ENCODE results near the gene TNFRSF9. TPM values are rescaled to one million over a fixed set of nuclear protein-coding genes. Genes with fewer than 3 reads are reported as not detected.

The TNFRSF9 gene
- total and polyA plus RNA-seq, 2 of the 8 experiments (the other 6 are each of a cell fraction or from before 2014, with no cell fraction given) = not detected

- TF ChIP-seq CTCF (IDR thresholded peaks at IDR 0.05; ENCODE audit: control extremely low read depth in 1 of 3, insufficient read depth in 1 of 3, low read depth in 1 of 3, low read length in 3 of 3) (no peak), E2F6 (IDR thresholded peaks at IDR 0.05) (no peak), SIRT6 (IDR thresholded peaks at IDR 0.05; ENCODE audit: low read length) (no peak), TAF7 (optimal IDR thresholded peaks at IDR 0.05; ENCODE audit: borderline replicate concordance, low read depth, low read length) (no peak), POLR2AphosphoS5 (IDR thresholded peaks at IDR 0.05; ENCODE audit: low read depth, low read length) (no peak), EP300 (IDR thresholded peaks at IDR 0.05; ENCODE audit: borderline replicate concordance in 1 of 2, low read depth in 2 of 2, low read length in 2 of 2) (no peak), GTF2F1 (IDR thresholded peaks at IDR 0.05; ENCODE audit: borderline replicate concordance, low read depth, low read length) (no peak), SAP30 (IDR thresholded peaks at IDR 0.05; ENCODE audit: insufficient read depth, insufficient replicate concordance, low read length) (no peak)
Measured at GRCh38 chr1:7980984-7981383, 40.3 kb upstream of the TNFRSF9 start (continued).

Data from H1 (cell line).